ENCODE measurements around the gene PPP3CA.

Gene PPP3CA

DNA sequence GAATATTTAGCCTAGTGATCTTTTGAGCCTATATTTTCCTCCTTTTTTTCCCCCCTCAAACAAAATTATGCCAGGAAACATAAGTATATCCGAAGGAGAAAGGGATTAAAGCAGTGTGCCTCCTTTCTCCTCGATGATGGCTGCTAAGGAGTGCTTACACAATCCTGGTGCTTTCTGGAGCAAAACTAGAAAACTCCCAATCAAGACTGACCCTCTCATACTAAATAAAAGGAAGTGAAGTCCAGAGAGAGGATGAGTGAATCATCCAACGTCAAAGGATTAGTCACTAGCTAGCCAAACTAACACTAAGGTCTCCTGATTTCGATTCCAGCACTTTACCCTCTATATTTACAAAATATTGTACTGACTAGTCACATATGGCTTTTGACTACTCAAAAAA, 146.8 kb downstream of the PPP3CA start:
- DNase-seq (ENCODE audit: low spot score) = no peak
- TF ChIP-seq, protein P1, sequence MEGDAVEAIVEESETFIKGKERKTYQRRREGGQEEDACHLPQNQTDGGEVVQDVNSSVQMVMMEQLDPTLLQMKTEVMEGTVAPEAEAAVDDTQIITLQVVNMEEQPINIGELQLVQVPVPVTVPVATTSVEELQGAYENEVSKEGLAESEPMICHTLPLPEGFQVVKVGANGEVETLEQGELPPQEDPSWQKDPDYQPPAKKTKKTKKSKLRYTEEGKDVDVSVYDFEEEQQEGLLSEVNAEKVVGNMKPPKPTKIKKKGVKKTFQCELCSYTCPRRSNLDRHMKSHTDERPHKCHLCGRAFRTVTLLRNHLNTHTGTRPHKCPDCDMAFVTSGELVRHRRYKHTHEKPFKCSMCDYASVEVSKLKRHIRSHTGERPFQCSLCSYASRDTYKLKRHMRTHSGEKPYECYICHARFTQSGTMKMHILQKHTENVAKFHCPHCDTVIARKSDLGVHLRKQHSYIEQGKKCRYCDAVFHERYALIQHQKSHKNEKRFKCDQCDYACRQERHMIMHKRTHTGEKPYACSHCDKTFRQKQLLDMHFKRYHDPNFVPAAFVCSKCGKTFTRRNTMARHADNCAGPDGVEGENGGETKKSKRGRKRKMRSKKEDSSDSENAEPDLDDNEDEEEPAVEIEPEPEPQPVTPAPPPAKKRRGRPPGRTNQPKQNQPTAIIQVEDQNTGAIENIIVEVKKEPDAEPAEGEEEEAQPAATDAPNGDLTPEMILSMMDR (IDR thresholded peaks at IDR 0.05; ENCODE audit: extremely low read depth, missing control alignments) = no peak

DNA sequence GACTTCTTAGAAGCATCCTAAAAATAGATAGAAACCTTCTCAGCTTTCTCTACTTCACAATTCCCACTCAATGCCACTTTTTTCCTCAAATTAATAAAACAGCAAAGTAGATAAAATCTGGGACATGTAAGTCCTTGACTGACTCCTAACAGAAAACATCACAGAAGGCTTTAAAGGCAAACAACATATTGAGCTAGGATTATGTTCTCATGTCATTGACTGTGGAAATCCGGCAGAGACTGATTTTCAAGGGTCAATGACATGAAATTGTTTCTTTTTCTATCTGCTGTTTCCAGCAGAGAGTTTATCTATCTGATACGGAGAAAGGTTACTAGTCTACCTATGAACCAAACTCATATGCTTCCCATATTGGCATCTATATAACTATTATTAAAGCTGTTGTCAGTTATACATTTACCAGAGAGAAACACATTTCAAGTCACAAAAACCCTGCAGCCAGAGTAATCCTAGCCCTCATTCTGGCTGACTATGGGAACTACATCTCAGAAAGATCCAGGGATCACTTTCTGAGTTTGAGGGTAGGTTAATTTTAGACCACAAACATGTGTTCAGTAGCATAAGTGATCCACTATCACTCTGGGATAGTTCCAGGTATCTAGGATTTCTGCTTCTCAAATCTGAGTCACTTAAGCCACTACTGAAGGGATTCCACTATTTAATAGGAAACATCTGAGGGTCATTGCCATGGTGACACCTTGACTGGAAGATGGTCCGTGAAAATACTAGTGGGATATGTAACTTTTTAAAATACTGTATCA, 147.6 kb downstream of the PPP3CA start:
- DNase-seq (ENCODE audit: low spot score) = no peak
- TF ChIP-seq, protein P1 (IDR thresholded peaks at IDR 0.05; ENCODE audit: extremely low read depth, missing control alignments) = no peak

DNA sequence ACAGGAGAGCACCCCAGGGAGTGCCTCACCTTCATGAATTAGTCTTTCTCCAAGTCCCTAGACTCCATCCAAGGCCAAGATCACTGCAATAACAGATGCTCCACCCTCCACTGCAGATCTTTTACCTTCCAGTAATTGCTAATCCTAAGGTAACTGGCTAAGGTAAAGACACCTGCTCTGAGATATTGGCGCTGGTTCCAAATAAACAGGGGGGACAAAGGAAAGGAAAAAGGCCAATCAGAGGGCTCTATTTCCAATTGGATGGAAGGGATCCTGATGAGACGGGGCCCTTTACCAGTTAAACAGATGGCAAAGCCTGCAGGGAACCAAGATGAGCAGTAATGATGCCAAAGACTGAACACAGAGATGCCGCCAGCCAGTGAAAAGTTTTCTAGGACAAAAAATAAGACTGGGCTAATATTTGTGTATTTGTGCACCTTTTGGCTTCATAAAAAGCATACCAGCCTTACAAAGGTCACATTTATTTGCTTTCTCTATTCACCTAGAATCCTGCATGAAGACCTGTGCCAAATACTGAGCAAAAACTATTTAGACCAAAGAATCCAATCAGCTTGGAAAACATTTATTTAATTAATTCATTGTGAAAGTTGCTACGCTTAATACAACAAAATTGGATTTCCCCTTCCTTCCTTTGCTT, 148.5 kb downstream of the PPP3CA start:
- no peak for DNase-seq (ENCODE audit: low spot score)
- TF ChIP-seq, protein P1 (IDR thresholded peaks at IDR 0.05; ENCODE audit: extremely low read depth, missing control alignments) = no peak

DNA sequence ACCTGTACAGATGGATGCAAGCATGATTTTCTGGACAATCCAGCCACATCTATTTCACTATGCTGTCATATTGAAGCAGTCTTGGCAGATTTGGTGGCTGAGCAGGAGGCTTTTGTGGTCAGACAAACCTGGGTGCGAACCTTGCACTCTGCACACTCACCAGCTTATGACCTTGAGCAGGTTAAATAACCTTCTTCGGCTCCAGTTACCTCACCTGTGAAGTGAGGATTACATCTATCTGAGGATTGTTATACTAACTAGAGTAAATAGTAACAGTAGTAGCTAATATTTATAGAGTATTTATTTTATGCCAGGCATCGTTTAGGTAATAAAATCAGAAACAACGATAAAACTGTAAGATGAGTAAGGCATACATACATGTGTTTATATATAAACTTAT, 150.0 kb downstream of the PPP3CA start:
- DNase-seq (ENCODE audit: low spot score) = no peak
- TF ChIP-seq, protein P1 (IDR thresholded peaks at IDR 0.05; ENCODE audit: extremely low read depth, missing control alignments) = no peak

DNA sequence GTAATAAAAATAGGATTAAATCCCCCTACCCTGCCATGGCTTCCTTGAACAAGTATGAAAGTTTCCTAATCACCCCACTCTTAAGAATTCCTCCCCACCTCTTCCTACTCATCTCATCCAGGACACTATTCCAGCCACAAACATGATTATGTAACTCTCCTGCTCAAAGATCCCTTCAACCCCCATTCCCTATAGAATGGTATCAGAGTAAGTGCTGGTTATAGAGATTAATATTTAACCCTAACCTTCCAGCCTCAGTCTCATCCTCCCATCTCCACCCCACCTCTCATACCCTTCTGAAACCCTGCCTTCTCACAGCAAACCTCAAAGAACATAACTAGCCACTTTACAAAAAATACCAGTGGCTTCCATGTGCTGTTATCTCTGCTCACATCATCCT, 155.1 kb downstream of the PPP3CA start:
- TF ChIP-seq, protein P1 (IDR thresholded peaks at IDR 0.05; ENCODE audit: extremely low read depth, missing control alignments) = no peak
- no peak for DNase-seq (ENCODE audit: low spot score)

DNA sequence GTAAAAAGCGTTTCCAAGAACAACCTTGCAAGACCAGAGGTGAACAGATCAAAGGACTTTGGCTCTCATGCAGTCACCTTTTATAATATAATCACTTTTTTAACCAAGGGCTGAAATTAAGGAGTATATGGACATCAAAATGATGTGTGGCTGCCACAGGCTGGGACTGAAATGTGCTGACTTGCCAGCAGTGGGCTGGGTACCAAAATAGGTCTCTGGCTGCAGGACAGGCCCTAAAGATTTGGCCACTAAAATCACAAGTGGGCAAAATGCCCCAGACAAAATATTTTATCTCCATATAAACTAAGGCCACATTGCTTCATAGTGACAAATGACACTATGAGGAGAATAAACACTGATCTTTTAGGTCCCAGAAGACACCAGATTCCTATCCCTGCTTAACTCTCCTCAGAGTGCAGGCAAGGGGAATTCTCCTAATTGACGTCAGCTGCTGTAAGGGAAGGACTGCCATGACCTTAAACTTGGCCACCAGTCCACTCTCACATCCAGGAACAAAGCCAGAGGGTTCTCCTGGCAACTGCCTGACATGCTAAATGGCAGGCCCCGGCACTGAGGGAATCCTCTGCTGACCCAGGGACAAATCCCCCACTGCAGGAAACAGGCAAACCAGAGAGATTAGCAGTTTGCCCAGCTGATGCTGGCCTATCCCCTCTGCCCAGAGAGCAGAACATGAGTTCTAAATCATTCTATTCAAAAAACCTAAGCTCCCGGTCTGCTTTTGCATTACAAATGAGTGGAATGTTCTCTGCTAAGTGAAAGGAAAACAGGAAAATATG, 155.8 kb downstream of the PPP3CA start:
- DNase-seq (ENCODE audit: low spot score) = no peak
- TF ChIP-seq, protein P1 (IDR thresholded peaks at IDR 0.05; ENCODE audit: extremely low read depth, missing control alignments) = no peak

DNA sequence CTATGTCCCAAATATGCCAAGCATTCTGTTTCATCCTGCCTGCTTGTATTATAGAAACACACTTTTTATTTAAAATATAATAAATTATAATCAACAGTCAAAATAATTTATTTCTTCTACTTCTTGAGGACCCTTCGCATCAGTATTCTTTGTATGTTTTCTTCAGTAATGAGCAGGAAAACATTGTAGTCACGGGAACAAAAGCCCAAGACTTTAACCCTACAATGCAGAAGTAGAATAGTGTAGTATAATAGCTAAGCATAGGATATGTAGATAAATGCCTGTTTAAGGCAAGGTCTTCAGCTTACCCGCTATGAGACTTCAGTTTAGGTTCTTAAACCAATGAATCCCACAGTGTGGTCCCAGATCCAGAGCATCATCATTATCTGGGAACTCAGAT, 156.6 kb downstream of the PPP3CA start:
- no peak for DNase-seq (ENCODE audit: low spot score)
- TF ChIP-seq, protein P1 (IDR thresholded peaks at IDR 0.05; ENCODE audit: extremely low read depth, missing control alignments) = no peak

All from GM20000 (cell line).